NT2/D1 (cell line): ENCODE measurements around the gene DOCK7.

Source experiments
- DNase-seq: peaks from one replicate; pipeline ENCODE4 v3.0.0-alpha.2; 2011; ENCODE audit warnings: low read depth, low spot score
- H3K27me3 ChIP-seq: 2 replicates; pipeline ENCODE4 v1.6.0; 2011; ENCODE audit warnings: mild to moderate bottlenecking; ENCODE audit not compliant: insufficient read length, insufficient read depth
- H3K36me3 ChIP-seq: 2 replicates; pipeline ENCODE4 v1.6.1; 2011; ENCODE audit warnings: mild to moderate bottlenecking, low read length, mixed read lengths; ENCODE audit not compliant: insufficient read depth, insufficient read length
- H3K4me1 ChIP-seq: 2 replicates; pipeline ENCODE4 v1.5.1; 2011; ENCODE audit not compliant: insufficient read depth, insufficient read length
- H3K4me3 ChIP-seq: 2 replicates; pipeline ENCODE4 v1.5.1; 2011; ENCODE audit warnings: low read depth; ENCODE audit not compliant: insufficient read length
- H3K9ac ChIP-seq: 2 replicates; pipeline ENCODE4 v1.6.0; 2011; ENCODE audit warnings: low read depth; ENCODE audit not compliant: insufficient read length
- H3K9me3 ChIP-seq: 2 replicates; pipeline ENCODE4 v1.5.1; 2011; ENCODE audit warnings: mild to moderate bottlenecking, low read length; ENCODE audit not compliant: insufficient read depth
- SUZ12 ChIP-seq: IDR thresholded peaks from 2 replicates; pipeline ENCODE4 v1.6.1; 2011; ENCODE audit not compliant: insufficient read length, insufficient read depth; ENCODE audit errors: extremely low read depth
- YY1 ChIP-seq: IDR thresholded peaks from 2 replicates; pipeline ENCODE4 v1.6.1; 2011; ENCODE audit not compliant: insufficient read length, insufficient read depth
- ZNF274 ChIP-seq: IDR thresholded peaks from 2 replicates; pipeline ENCODE4 v1.6.1; 2011; ENCODE audit warnings: mild to moderate bottlenecking, low read depth, low read length

DOCK7 gene

DNA sequence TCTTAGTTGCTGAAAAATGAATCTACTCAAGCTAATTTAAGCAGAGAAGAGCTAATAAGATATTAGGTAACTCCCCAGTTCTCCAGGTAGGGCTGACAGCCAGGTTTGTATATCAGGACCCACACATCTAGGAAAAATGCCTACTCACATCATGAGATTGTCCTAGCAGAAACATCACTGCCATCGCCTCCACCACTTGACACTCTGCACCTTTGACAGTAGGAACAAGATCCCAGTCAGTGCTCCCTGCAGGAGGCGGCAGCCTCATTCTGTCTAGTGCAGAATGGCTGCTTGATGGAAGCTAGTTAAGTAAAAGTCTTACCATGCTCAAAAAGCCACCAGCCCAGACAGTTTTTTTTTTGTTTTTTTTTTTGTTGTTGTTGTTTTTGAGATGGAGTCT is 282.9 kb downstream of the DOCK7 start:
- no peak overlapping the region for H3K4me3 ChIP-seq
- DNase-seq = no peak
- H3K9ac ChIP-seq = no peak overlapping the region
- TF ChIP-seq SUZ12 (no peak), ZNF274 (no peak), YY1 (no peak)
- no peaks in the 10 kb centered on the region for H3K36me3 ChIP-seq
- H3K9me3 ChIP-seq = no peaks in the 10 kb centered on the region
- H3K27me3 ChIP-seq = no peaks in the 10 kb centered on the region
- H3K4me1 ChIP-seq = no peaks in the 10 kb centered on the region
